LNCAP (cell line): Measurements from ENCODE around the gene CFAP157.

Experiments used
- TF ChIP-seq, protein P1 (sequence below): fragments of 450-650 bp; IDR thresholded peaks from 2 replicates; pipeline ENCODE4 v1.5.1; 2017; ENCODE audit warnings: mild to moderate bottlenecking

CFAP157 gene

DNA sequence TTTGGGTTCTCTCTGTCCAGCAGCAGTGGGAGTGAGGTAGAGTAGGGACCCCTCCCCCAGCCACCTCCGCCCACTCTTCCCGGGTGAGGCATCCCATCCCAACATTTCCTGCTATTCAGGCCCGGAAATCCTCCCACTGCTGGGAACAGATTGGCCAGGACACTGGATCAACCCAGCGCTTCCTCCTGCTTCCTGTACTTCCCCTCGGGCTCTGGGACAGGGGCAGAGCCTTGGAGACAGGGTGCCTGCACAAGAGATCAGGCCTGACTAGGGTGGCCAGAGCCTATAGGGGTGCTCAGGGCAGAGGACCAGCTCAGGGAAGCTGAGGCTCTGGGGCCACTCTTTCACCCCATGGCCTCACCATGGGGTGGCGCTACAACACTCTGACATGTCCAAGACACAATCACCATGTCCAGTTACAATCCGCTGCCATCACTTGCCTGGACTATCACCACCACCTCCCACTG, 57.2 kb downstream of the CFAP157 start:
- TF ChIP-seq, protein P1, sequence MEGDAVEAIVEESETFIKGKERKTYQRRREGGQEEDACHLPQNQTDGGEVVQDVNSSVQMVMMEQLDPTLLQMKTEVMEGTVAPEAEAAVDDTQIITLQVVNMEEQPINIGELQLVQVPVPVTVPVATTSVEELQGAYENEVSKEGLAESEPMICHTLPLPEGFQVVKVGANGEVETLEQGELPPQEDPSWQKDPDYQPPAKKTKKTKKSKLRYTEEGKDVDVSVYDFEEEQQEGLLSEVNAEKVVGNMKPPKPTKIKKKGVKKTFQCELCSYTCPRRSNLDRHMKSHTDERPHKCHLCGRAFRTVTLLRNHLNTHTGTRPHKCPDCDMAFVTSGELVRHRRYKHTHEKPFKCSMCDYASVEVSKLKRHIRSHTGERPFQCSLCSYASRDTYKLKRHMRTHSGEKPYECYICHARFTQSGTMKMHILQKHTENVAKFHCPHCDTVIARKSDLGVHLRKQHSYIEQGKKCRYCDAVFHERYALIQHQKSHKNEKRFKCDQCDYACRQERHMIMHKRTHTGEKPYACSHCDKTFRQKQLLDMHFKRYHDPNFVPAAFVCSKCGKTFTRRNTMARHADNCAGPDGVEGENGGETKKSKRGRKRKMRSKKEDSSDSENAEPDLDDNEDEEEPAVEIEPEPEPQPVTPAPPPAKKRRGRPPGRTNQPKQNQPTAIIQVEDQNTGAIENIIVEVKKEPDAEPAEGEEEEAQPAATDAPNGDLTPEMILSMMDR, result peak; percentile 8; the same call in 1 of the 2 replicates

DNA sequence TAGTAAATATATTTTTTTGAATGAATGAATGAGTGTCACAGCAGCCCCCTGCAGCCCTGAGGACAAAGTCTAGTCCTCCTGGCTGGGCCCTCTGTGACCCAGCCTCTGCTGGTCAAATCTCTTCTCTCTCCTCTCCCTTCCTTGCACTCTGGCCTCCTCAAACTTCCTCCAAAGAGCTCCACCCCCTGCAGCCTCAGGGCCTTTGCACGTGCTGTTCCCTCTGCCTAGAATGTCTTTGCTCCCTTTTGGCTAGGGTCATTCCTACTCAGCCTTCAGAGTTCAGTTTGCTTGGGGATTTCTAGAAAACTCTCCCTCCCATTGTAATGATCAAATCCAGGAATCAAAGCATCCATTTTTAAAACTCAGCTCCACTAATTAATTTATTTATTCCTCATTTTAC, 58.6 kb downstream of the CFAP157 start:
- TF ChIP-seq, protein P1, result no peak
